Ureter (tissue), 1 donor: ENCODE data around the gene P2RY2. TPM values are rescaled to one million over a fixed set of nuclear protein-coding genes. Genes with fewer than 3 reads are reported as not detected.
A peak's percentile ranks its signal among the peaks of the same experiment; 100 is the strongest.
"Not testable (repeated sequence)": the region's sequence is repeated elsewhere in the genome, so short reads cannot be mapped to it uniquely, and the experiment has no call there.

Experiments
- DNase-seq: peaks from one replicate; pipeline ENCODE4 v3.0.0-alpha.2; 2020; ENCODE audit warnings: low spot score
- total RNA-seq: library from RNA; stranded (reverse); gene quantifications from one replicate; pipeline ENCODE4 v1.2.4, GENCODE V29; 2023
- donor health status: DM: yes; HTN: yes; CAD: no.

P2RY2 gene
- total RNA-seq, 1 donor from 2014 or later: 20.2 TPM

DNA sequence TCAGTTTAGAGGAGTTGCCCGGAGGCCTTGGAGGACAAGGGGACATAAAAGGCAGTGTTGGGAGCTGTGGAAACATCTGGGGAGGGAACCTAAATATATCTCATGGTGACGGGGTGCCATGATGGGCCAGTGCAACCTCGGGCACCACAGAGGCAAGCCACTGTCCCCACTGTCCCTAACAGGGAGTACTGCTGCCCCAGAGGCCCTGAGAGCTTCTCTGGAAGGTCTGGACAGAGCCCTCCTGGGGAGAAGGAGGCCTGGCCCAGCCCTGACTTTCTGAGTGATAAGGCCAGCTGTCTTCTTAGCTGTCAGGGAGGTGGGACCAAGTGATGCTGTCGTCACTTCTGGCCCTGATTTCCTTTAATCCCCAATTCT is 48.6 kb downstream of the P2RY2 start:
- DNase-seq: peak; percentile 30

DNA sequence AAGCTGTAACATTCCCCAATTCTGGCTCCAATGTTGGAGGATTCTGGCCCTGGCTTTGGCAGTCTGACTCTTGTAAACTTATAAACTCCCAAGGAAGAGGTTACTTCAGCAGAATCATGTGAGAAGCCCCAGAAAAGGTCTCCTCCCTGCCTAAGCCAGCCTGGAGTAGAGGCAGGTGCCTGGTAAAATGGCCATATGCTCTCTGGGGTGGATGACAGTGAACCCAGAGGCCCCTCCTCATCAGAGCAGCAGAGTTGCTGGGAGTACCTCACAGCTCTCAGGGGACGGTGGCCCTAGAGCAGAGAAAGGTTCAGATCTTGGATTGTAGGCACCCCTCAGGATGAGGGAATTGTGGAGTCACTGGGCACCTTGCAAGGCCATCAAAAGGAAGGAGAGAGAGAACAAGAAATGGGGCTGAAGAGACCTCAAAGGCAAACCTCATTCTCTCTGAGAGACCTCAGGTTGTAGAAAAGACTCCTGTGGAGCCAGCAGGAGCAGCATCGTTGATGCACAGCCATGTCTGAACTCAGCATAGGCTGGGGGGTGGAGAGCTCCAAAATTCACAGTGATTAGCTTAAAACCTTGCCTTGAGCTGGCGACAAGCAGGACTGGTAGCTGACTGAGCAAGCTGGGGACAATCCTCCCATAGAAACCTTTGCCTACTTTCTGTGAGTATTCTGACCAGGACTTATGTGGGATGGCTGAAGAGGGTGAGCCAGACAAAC is 49.2 kb downstream of the P2RY2 start:
- DNase-seq: peak; percentile 30

DNA sequence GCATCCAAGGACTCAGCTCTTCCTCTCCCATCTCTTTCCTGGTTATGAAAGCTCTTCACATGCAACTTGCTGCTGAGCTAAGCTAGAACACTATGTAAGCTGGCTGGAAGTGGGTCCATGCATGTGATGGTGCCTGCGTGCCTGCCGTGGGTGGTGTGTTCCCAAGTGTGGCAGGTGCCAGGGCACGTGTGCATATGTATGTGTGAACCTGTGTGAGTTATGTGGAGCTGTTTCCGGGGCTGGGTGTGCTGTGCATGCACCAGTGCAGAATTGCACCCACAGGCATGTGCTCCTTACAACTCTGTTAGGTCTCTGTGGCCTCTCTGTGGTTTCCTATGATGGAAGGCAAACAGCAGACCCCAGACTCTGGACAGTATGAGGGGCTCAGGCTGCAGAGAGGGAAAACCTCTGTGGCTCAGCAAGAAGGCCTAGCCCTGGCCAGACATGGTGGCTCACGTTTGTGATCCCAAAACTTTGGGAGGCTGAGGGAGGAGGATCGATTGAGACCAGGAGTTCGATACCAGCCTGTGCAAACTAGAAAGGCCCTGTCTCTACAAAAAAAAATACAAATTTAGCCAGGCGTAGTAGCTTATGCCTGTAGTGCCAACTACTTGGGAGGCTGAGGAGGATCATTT is 49.9 kb downstream of the P2RY2 start:
- DNase-seq: peak; percentile 29

DNA sequence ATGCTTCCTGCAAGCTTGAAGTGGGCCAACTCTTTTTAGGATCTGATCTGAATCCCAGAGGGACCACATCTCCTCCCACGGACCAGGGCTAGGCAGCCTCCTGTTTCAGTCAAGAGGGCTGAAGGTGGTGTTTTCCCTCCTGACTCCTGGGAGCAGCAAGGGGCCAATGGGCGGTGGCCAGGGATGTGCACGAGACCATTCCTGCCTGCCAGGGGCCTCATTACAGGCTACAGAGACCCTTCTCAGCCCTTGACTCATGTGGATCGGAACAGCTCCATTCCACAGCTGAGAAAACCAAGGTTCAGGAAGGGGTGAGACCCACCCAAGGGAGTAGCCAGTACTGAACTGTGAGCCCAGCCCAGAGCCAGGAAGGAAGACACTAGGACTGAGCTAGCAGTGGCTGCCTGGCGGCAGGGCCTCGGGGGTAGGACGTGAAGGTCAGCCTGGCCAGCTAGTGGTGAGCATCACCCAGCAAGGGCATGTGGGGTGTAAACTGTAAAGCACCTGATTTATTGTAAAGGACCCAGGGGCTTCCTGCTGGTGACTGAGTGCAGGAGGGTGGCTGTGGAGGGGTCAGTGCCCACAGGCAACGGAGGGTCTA is 50.7 kb downstream of the P2RY2 start:
- peak; percentile 28 for DNase-seq

DNA sequence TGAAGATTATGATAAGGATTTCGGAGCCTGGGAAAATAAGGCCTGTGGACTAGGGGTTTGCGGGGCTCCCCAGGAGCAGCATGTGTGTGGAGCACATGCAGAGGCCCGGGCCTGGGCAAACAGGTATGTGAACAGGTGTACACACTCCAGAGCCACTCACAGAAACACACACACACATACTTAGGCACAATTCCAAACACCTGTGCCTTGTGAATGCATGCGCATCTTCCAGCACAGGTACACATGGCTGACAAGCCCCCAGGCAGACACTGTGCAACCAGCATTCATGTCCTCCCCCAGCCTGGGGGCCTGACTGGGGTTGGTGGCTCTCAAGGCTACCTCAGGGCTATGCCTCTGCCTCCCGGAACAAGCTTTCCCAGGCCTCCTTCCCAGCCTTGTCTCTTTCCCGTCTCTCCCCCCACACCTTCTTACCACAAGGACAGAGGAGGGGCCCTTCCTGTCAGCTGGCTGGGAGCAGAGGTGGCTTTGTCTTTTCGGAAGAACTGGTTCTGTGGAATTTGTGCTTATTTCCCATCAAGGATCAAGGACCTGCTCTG is 51.5 kb downstream of the P2RY2 start:
- DNase-seq: peak; percentile 53

DNA sequence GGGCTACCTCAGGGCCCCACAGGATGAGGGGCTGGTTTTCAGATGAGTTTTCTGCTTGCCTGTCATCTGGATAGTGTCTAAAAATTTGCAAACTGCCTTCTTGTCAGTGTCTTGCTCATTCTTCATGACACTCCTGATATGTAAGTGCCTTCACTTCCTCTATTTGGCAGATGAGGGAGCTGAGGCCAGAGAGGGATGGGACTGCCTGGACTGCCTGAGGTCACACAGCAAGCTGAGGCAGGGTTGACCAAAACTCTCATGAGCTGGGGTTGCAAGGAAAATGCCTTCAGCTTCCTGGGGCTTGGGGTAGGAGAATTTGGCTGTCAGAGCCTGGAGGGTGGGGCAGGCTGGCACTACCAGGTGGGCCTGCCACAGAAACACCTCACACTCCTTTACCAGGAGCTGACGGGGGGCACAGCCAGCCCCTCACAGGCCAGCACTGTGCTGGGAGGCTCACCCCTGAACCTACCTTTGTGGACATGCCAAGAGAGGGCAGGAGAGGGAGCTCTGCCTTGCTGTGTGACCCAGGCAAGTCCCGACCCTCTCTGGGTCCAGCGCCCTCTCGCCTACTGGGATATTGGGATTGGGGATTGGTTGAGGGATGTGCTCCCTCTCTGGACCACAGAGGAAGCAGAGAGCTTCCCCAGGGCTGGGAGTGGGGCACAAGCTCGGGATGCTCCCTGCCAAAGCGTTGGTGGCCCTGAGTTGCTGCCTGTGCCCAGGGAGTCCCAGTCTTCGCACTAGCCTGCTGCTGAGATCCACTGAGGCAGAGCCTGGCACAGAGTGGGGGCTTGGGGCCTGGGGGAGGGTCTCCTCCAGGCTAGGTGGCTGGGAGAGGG is 52.2 kb downstream of the P2RY2 start:
- DNase-seq: peak; percentile 41

DNA sequence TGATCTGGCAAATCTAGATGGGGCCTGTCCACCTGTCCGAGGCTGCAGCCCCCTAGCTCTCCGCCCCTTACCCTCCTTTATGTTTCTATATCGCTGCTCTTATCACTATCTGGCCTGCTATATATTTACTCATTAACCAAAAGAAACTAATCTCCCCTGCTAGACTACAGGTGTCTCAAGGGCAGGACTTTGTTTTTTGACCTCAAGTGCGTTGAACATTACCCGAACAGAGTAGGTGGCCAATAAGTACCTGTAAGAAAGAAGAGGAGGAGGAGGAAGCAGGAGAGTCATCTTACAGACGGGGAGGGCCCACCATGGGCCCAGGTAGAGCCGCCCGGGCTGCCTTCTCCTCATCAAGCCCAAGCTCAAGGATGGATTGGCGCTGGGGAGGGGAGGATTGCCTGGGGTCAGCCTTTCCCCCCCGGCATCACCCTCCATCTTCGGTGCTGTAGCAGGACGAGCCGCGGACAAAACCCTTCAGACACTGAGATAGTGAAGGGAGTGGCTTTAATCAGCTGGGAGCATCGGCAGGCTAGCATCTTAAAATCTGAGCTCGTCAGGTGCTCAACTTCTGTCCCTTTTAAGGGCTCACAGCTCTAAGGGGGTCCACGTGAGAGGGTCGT is 52.9 kb downstream of the P2RY2 start:
- DNase-seq: peak; percentile 39

DNA sequence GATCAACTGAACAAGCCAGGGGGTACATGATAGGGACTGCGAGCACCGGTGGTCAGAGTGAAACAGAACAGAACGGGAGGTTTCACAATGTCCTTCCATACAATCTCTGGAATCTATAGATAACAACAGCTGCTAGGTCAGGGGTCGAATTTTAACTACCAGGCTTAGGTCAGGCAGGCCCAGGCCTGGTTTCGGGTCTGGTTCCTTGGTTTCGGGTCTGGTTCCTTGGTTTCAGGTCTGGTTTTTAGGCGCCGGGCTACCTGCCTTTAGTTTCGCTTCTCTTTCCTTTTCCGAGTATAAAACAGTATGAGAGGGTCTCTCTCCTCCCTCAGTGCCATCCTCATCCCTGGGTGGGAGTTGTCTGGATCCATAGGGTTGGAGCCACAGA is 53.4 kb downstream of the P2RY2 start:
- peak; percentile 19 for DNase-seq

DNA sequence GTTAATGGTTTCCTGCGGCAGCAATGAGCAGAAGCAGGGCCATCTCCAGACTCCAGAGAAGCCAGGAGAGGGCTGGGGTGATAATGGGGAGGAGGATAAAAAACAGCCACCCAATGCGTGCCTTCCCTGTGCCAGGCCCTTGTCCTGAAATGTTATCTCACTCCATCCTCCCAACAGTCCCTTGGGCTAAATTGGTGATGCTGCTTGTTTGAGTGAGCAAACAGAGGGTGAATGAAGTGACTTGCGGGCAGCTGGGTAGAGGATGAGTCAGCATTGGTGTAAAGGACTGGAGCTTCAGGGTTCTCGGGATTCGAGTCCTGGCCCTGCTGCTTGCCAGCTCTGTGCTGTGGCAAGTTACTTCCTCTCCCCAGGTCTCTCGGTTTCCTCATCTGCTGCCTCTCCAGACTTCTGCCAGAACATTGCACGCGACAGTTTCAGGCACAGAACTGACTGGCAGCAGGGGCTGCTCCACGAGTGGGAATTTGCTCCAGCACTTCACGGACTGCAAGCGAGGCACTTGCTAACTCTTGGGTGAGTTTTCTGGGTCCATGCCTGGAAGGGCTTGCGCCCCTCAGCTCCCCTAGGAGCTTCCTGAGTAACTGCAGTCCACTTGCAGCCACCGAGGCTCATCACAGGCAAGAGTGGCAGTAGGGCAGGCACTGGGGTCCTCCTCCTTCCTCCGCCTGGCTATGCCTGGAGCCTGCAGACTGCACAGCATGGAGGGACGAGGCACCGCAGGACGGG is 54.0 kb downstream of the P2RY2 start, which contains the start of gene P2RY6:
Gene P2RY6 (plus strand): TSS at position 403 of the 744 bp plus-strand sequence. CDS start 24,181 bp downstream, outside the sequence.
- DNase-seq: no peak

DNA sequence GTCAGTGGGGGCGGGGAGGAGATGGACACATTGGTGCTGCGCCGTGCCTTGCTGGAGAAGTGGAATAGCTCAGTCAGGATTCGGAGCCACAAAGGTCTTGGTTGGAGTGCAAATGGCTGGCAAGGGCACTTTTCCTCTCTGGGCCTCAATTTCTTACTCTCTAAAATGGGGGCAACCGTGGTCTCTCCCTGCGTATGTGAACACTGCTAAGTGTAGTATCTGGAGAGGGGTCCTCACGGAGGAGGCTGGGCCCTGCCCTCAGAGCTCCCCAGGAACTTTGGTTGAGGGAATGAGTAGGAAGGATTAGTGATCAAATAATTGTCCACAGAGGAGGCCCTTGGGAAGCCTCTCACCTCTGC is 54.6 kb downstream of the P2RY2 start:
- no peak for DNase-seq

DNA sequence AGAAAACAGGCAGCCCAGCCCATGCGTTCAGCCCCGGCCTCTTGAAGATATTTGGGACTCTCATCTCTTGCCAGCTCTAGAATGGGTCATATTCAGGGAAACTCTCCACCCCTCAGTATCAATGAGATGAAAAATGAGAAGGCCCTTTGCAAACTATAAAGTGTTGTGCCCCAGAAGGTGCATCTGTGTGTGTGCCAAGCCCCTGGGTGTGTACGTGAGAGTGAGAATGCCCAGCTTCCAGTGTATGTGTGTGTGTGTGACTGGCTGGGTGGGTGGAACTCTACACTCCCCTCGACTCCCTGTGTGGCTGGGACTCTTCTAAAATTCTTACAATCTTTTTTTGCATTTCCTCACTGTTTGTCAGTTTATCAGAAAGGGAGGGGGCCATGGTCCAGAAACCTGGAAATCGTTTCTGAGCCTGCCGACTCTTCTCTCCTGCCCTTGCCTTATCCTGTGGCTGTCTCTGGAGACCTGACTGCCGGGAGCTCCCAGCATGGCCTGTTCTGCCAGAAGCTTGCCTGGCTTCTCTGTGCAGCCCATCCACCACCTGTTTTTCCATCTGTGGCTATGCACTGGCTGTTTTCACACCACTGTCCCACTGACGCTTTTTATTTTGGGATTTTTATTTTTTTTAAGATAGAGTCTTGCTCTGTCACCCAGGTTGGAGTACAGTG is 55.3 kb downstream of the P2RY2 start:
- DNase-seq: no peak

DNA sequence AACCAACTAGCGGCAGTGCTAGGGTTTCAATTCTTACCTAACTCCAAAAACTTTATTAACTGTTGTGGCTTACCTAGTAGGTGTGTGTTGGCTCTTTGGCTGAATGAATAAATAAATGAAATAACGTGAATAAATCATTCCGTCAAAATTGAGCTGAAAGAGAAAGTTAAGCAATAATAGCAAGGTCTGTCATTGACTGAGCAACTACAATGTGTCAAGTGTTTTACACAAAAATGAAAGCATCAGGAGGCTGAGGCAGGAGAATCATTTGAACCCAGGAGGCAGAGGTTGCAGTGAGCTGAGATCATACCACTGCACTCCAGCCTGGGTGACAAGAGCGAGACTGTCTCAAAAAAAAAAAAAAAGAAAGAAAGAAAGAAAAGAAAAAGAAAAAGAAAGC is 56.1 kb downstream of the P2RY2 start:
- DNase-seq: not testable (repeated sequence)

DNA sequence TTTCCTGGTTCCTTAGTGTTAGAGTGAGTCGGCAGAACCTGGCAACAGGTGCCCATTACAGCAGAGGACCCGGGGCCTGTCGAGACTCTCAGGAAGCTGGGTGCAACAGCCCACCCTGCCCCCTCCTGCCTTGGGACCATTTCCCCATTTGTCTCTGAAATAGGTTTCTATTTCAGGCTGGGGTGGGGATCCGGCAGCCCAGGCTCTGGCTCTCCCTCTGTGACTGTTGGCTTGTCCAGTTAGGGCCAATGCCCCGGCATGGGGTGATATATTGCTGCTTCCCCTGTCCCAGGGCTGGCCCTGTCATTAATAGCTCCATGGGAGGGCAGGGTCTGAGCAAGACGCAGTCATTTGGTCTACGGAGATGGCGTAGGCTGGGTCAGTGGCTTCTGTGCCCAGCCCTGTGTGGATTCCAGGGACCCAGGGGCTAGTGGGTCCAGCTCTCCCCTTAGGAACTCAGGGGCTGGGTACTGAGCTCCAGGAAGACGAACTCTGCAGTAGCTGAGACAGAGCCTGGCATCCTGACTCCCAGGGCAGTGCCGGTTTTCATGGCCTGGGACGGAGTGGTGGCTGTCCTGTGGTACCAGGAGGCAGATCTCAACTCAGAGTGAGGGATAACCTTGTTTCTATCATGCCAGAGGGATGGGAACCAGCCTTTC is 56.8 kb downstream of the P2RY2 start:
- DNase-seq: no peak

DNA sequence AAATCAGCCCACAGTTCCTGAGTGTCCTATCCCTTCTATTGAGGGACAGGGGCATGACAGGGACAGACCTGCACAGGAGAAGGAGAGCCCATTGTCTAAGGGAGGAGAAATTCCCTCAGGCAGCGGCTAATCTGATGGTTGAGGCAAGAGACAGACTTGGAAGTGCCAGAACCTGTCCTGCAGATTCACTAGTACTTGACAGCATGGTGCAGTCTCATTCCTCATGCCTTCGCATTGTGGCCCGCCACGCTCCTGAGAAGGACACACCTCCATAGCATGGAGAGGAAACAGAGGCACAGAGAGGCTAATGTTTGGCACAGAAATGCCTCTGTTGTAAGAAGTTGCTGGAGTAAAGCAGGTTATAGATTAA is 57.3 kb downstream of the P2RY2 start:
- DNase-seq: no peak

DNA sequence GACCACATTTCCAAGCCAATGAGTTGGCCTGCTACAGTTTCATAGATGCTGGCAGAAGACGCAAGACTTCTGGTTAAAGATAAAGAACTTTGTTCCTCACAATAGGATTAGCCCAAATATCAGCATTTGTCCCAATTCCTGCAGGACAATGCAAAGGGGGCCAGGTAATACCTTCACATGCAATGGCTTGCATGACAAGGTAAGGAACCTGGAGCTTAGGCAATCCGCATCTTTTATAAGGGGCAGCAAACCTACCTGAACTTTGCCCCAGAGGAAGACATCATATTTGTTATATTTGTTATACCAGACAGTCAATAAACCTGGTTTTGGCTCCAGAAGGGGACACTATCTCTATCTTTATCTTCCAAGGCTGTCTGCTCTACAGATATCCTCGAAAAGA is 59.4 kb downstream of the P2RY2 start:
- no peak for DNase-seq

DNA sequence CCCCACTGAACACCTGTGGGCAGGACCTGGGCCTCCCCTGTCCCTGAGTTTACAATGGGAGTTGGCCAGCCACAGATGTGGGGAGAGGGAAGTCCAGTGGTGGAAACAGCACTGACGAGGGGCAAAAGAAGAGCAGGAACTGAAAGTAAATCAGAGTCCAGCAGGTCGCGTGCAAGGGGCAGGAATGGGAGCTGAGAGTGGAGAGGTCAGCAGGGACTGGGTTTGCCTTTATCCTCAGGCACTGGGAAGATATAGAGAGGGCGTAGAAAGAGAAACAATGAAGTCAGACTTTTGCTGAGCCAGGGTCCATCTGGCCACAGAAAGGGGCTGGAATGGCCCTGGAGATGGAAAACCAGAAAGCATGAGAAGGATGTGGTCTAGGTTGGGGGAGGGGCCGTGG is 62.5 kb downstream of the P2RY2 start:
- DNase-seq: no peak

DNA sequence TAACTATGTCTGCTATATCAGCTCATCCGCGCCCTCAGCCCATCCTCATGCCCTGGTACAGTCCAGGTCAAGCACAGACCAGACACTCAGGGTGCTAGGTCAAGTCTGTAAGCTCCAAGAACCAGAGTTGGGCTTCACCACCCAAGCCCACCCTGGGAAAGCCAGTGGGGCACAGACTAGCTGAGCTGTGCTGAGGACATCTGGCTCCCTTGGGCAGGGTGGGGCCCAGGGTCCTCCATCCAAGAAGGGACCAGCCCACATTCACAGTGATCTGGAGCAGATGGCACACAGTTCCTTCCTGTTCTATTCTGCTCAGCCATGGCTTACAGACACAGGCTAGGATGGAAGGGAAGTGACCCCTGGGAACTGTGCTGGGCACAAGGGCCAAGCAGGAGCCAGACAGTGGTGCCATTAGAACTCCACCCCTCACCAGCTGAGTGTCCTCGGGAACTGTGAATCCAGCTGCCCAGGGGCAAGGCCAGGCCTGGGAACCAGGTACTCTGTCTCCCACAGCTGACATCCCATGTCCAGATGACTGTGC is 63.2 kb downstream of the P2RY2 start:
- no peak for DNase-seq

DNA sequence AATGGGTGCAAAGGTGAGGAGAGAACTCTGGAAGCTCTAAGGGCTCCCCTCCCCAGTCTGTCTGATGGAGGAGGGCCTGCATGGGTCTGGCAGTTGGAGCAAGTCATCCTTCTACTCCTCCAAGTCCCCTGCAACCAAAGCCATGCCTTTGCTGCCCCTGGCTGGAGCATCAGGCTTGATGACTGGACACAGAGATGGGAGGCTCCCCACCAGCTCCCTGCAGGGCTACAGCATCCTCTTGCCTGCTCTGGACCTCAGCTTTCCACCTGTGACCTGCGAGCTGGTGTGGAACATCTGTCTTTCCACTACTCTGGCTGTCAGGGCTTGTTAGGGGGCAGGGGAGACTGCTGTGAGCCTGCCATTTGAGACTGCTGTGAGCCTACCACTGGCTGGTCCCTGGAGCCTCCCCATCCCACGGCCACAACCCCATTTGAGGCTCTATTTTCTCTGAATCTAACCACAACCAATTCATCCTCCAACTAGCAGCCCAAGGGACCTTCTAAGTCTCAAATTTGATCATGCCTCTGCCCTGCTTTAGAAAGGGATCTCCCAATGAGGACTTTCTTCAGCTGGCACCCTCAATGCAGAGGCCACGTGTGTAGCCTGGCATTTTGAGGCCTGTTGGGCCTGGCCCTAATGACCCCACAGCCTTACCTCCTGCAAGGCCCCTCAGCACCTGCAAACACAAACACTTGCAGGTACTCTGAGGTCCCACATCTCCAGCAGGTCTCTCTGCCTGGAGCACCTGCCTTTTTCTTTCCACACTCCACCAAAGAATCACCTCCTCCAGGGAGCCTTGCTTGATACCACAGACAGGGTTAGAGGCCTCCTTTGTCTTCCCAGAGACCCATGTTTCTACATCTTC is 63.9 kb downstream of the P2RY2 start:
- no peak for DNase-seq
